Neuronal stem cell (in vitro differentiated cells): ENCODE data around the gene MAG.

Experiments used
- DNase-seq: peaks from one replicate; pipeline ENCODE4 v3.0.0-alpha.2; 2013; ENCODE audit warnings: low spot score
- H2AFZ ChIP-seq: one replicate; pipeline ENCODE4 v1.6.1; 2013; ENCODE audit warnings: mild to moderate bottlenecking, low read length, inconsistent platforms
- H2AK5ac ChIP-seq: 2 replicates; pipeline ENCODE4 v1.6.1; 2013; ENCODE audit warnings: low read depth, mild to moderate bottlenecking, inconsistent platforms, low read length, moderate library complexity, mixed read lengths
- H2BK120ac ChIP-seq: 2 replicates; pipeline ENCODE4 v1.6.1; 2013; ENCODE audit warnings: low read depth, mild to moderate bottlenecking, inconsistent platforms, low read length, moderate library complexity, mixed read lengths
- H2BK12ac ChIP-seq: one replicate; pipeline ENCODE4 v1.6.1; 2013; ENCODE audit warnings: low read length, inconsistent platforms
- H2BK15ac ChIP-seq: 2 replicates; pipeline ENCODE4 v1.6.1; 2013; ENCODE audit warnings: mild to moderate bottlenecking, low read length, inconsistent platforms, mixed read lengths
- H2BK5ac ChIP-seq: one replicate; pipeline ENCODE4 v1.6.1; 2013; ENCODE audit warnings: inconsistent platforms, mild to moderate bottlenecking, low read length, moderate library complexity
- H3K14ac ChIP-seq: one replicate; pipeline ENCODE4 v1.6.1; 2013; ENCODE audit warnings: low read length, inconsistent platforms
- H3K18ac ChIP-seq: 2 replicates; pipeline ENCODE4 v1.6.1; 2013; ENCODE audit warnings: low read length, inconsistent platforms
- H3K23ac ChIP-seq: 2 replicates; pipeline ENCODE4 v1.6.1; 2013; ENCODE audit warnings: low read depth, mild to moderate bottlenecking, mixed read lengths, low read length, inconsistent platforms; ENCODE audit not compliant: poor library complexity
- H3K27ac ChIP-seq: replicated peaks from 3 replicates; pipeline ENCODE4 v1.5.1; 2013; ENCODE audit warnings: low read length, inconsistent platforms
- H3K27me3 ChIP-seq, 3 experiments: 2 replicates each; pipeline ENCODE4 v1.6.1; 2013; ENCODE audit warnings: low read length in 3 of 3, mild to moderate bottlenecking in 2 of 3, inconsistent platforms in 1 of 3, low read depth in 1 of 3, mixed read lengths in 1 of 3, moderate library complexity in 1 of 3; ENCODE audit not compliant: control insufficient read depth in 3 of 3, insufficient read depth in 3 of 3
- H3K36me3 ChIP-seq, 2 donors: replicated peaks in 1 of 2; 2 replicates each; pipeline ENCODE4 v1.6.1; 2013; ENCODE audit warnings: low read length in 2 of 2; ENCODE audit not compliant: control insufficient read depth in 2 of 2, insufficient read depth in 2 of 2
- H3K4ac ChIP-seq: 2 replicates; pipeline ENCODE4 v1.6.1; 2013; ENCODE audit warnings: inconsistent platforms, mild to moderate bottlenecking, low read length, moderate library complexity
- H3K4me1 ChIP-seq, 2 donors: 1 replicate in 1 of 2; 2 replicates in 1 of 2; pipeline ENCODE4 v1.6.1; 2013; ENCODE audit warnings: low read length in 2 of 2, low read depth in 1 of 2; ENCODE audit not compliant: control insufficient read depth in 2 of 2, insufficient read depth in 1 of 2
- H3K4me2 ChIP-seq: one replicate; pipeline ENCODE4 v1.6.1; 2013; ENCODE audit warnings: mild to moderate bottlenecking, low read length, inconsistent platforms; ENCODE audit not compliant: insufficient read depth, poor library complexity, severe bottlenecking
- H3K4me3 ChIP-seq, 2 donors: 2 replicates each; pipeline ENCODE4 v1.5.1; 2013; ENCODE audit warnings: low read length in 2 of 2, mild to moderate bottlenecking in 2 of 2, inconsistent platforms in 1 of 2, moderate library complexity in 1 of 2
- H3K79me1 ChIP-seq: one replicate; pipeline ENCODE4 v1.6.1; 2013; ENCODE audit warnings: low read depth, mild to moderate bottlenecking, inconsistent platforms, low read length, moderate library complexity
- H3K9ac ChIP-seq: one replicate; pipeline ENCODE4 v1.6.1; 2013; ENCODE audit warnings: mild to moderate bottlenecking, low read depth, low read length, inconsistent platforms; ENCODE audit not compliant: poor library complexity
- H3K9me3 ChIP-seq, 2 donors: replicated peaks in 1 of 2; 2 replicates each; pipeline versions ENCODE3 to v1.6.1; 2013; ENCODE audit warnings: low read length in 2 of 2, mild to moderate bottlenecking in 2 of 2, inconsistent platforms in 1 of 2, low read depth in 1 of 2, mixed read lengths in 1 of 2, moderate library complexity in 1 of 2; ENCODE audit not compliant: control insufficient read depth in 2 of 2, insufficient read depth in 1 of 2
- H4K8ac ChIP-seq: one replicate; pipeline ENCODE4 v1.6.1; 2013; ENCODE audit warnings: low read depth, mild to moderate bottlenecking, inconsistent platforms, low read length, moderate library complexity
- H4K91ac ChIP-seq: one replicate; pipeline ENCODE4 v1.6.1; 2013; ENCODE audit warnings: low read length, low read depth, mild to moderate bottlenecking, inconsistent platforms; ENCODE audit not compliant: poor library complexity
- WGBS, 2 donors: extraction: QIAGEN DNeasy Blood & Tissue Kit; methylation state at CpG; one replicate each; pipeline ENCODE4 v1.1.7; 2013; ENCODE audit warnings: missing lambda C conversion rate in 2 of 2, mixed read lengths in 1 of 2; ENCODE audit not compliant: insufficient read length in 2 of 2, insufficient replicate concordance in 1 of 2; ENCODE audit errors: extremely low coverage in 2 of 2; 5-methylcytosine and 5-hydroxymethylcytosine counted together

The MAG gene

DNA sequence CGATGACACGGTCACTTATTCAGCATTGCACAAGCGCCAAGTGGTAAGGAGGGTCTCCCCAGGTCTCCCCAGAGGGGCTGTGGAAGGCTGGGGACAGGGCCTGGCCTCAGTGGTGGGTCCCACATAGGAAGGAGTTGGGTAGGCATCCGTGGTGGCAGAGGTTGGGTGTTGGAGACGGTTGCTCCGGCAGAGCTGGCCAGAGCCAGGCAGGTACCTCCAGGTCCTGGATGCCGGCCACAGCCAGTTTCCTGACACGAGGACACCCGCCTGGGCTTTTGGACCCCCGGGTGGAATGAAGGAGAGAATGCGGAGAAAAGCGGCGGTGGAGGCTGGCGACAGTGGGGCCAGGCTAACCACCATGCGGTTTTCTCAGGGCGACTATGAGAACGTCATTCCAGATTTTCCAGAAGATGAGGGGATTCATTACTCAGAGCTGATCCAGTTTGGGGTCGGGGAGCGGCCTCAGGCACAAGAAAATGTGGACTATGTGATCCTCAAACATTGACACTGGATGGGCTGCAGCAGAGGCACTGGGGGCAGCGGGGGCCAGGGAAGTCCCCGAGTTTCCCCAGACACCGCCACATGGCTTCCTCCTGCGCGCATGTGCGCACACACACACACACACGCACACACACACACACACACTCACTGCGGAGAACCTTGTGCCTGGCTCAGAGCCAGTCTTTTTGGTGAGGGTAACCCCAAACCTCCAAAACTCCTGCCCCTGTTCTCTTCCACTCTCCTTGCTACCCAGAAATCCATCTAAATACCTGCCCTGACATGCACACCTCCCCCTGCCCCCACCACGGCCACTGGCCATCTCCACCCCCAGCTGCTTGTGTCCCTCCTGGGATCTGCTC lies 54.5 kb downstream of the MAG start:
- H2BK12ac ChIP-seq, result no peak overlapping the region
- H3K36me3 ChIP-seq, result no peaks in the 10 kb centered on the region
- H3K9me3 ChIP-seq, result peaks cover 0 to 2% of the 10 kb centered on the region in 2 donors
- no peak overlapping the region for H2BK120ac ChIP-seq
- no peak overlapping the region for H2AFZ ChIP-seq
- H3K14ac ChIP-seq, result peak overlapping the region; percentile 44
- H3K9ac ChIP-seq, result no peak overlapping the region
- H3K23ac ChIP-seq, result peak overlapping the region; percentile 57
- H3K79me1 ChIP-seq, result no peaks in the 10 kb centered on the region
- H3K4ac ChIP-seq, result no peak overlapping the region
- H3K4me1 ChIP-seq, result no peaks in the 10 kb centered on the region
- H3K18ac ChIP-seq, result peak overlapping the region; percentile 66
- DNase-seq, result no peak
- H3K4me3 ChIP-seq, result no peak overlapping the region
- H2BK15ac ChIP-seq, result peak overlapping the region; percentile 27
- H4K8ac ChIP-seq, result no peak overlapping the region
- no peak overlapping the region for H3K27ac ChIP-seq
- H3K27me3 ChIP-seq, result peaks cover 0 to 51% (median 4%) of the 10 kb centered on the region in 3 experiments
- H2AK5ac ChIP-seq, result no peak overlapping the region
- no peak overlapping the region for H3K4me2 ChIP-seq
- H4K91ac ChIP-seq, result no peak overlapping the region
- H2BK5ac ChIP-seq, result no peak overlapping the region
- no CpG with 5 or more reads among the region's 28 CpGs for WGBS, 2 donors

DNA sequence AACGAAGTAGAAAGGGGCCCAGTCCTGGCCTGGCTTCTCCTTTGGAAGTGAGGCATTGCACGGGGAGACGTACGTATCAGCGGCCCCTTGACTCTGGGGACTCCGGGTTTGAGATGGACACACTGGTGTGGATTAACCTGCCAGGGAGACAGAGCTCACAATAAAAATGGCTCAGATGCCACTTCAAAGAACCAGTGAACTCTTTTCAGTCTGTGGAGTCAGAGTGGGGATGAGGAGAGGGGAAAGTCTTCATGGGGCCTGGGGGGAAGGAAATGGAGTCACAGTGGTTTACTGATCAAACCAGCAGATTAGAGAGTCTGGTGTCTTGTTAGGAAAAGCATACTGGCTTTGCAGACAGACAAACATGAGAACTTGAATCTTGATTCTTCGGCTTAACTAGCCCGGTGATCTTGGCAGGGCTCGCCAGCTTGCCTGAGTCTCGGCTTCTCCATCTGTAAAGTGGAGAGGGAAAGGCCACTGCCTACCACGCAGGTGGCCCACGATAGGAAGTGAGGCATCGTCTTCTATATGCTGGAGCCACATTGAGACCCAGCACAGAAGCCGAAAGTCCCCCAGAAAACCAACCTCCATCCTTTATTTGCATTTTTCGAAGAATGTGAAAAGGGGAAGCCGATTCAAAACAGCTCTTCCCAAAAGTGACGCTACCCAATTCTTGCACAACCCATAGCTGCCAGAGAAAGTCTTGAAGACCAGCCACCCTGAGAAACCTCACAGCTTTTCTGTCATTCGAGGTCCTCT lies 55.4 kb downstream of the MAG start, which contains the start of gene FFAR1:
Gene FFAR1 (plus strand): TSS at position 732 of the 759 bp plus-strand sequence. CDS start 3,650 bp downstream, outside the sequence.
- no peak within 1 kb of the TSS for H2BK120ac ChIP-seq
- H3K4me3 ChIP-seq, result no peak within 1 kb of the TSS
- no peaks in the 10 kb centered on the region for H3K36me3 ChIP-seq
- H3K4ac ChIP-seq, result no peak within 1 kb of the TSS
- no peak for DNase-seq
- no peak within 1 kb of the TSS for H2BK12ac ChIP-seq
- H2BK5ac ChIP-seq, result no peak within 1 kb of the TSS
- no peak within 1 kb of the TSS for H2AFZ ChIP-seq
- no peak within 1 kb of the TSS for H3K27ac ChIP-seq
- peaks cover 0 to 45% (median 4%) of the 10 kb centered on the region in 3 experiments for H3K27me3 ChIP-seq
- no peak within 1 kb of the TSS for H3K9ac ChIP-seq
- H3K14ac ChIP-seq, result peak within 1 kb of the TSS; percentile 44
- H3K4me2 ChIP-seq, result no peak within 1 kb of the TSS
- H3K79me1 ChIP-seq, result no peaks in the 10 kb centered on the region
- peaks cover 0 to 2% of the 10 kb centered on the region in 2 donors for H3K9me3 ChIP-seq
- no peak within 1 kb of the TSS for H3K23ac ChIP-seq
- no CpG with 5 or more reads among the region's 18 CpGs for WGBS, 2 donors
- no peak within 1 kb of the TSS for H4K8ac ChIP-seq
- H3K4me1 ChIP-seq, result no peaks in the 10 kb centered on the region
- H3K18ac ChIP-seq, result no peak within 1 kb of the TSS
- H4K91ac ChIP-seq, result no peak within 1 kb of the TSS
- no peak within 1 kb of the TSS for H2AK5ac ChIP-seq
- H2BK15ac ChIP-seq, result no peak within 1 kb of the TSS

DNA sequence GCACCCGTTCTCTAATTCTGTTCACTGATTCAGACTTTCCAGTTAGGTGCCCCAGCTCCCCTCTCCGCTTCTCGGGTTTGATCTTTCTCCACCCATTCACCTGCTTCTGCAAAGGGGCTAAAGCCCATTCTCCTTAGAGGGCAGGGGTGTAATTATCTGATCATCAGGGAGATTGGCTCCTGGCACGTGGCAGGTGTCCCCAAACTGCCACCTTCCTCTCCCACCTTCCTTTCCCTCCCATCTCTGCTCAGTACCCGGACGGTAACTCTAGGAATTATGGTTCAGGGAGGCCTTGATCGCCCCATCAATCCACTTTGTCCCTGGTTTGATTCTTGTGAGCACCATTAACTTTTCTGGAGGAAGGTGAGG lies 56.0 kb downstream of the MAG start:
- Histone ChIP-seq H3K27ac (no peak overlapping the region), H2BK5ac (no peak overlapping the region), H2AK5ac (no peak overlapping the region), H4K91ac (no peak overlapping the region), H3K18ac (no peak overlapping the region), H3K4ac (no peak overlapping the region), H2BK15ac (no peak overlapping the region), H3K9ac (no peak overlapping the region), H3K14ac (no peak overlapping the region), H3K23ac (no peak overlapping the region), H3K9me3 (peaks cover 0 to 2% of the 10 kb centered on the region in 2 donors), H2BK120ac (no peak overlapping the region), H2BK12ac (no peak overlapping the region), H3K4me1 (no peaks in the 10 kb centered on the region), H3K4me3 (no peak overlapping the region), H3K79me1 (no peaks in the 10 kb centered on the region), H3K4me2 (no peak overlapping the region), H3K36me3 (no peaks in the 10 kb centered on the region), H4K8ac (no peak overlapping the region), H3K27me3 (peaks cover 0 to 45% (median 4%) of the 10 kb centered on the region in 3 experiments), H2AFZ (no peak overlapping the region)
- WGBS, 2 donors, result no CpG with 5 or more reads among the region's 7 CpGs
- DNase-seq, result no peak
